Ovary (tissue), 9 donors: ENCODE data around the gene MEGF6. TPM values are rescaled to one million over a fixed set of nuclear protein-coding genes. Genes with fewer than 3 reads are reported as not detected.

ENCODE experiments used
- DNase-seq, 5 donors: peaks; one replicate each; pipeline ENCODE4 v3.0.0-alpha.2; 2019 to 2020
- H3K27ac ChIP-seq, 2 donors: fragments of 200-600 bp; one replicate each; pipeline versions ENCODE4 v1.5.1 to v1.8.0; 2019 to 2022
- H3K27me3 ChIP-seq: fragments of 200-600 bp; one replicate; pipeline ENCODE4 v1.8.0; 2022
- H3K36me3 ChIP-seq: fragments of 200-600 bp; sonication (generic); one replicate; pipeline ENCODE4 v1.5.1; 2019
- H3K4me1 ChIP-seq: one replicate; pipeline ENCODE4 v1.8.1; 2013; ENCODE audit warnings: mild to moderate bottlenecking, moderate library complexity; ENCODE audit not compliant: insufficient read depth
- H3K4me3 ChIP-seq: fragments of 200-600 bp; sonication (generic); one replicate; pipeline ENCODE4 v1.5.1; 2017
- H3K9me3 ChIP-seq, 2 donors: fragments of 200-600 bp in 1 of 2; sonication (generic) in 1 of 2; one replicate each; pipeline versions ENCODE4 v1.5.1 to v1.8.1; 2013 to 2019; ENCODE audit warnings: mild to moderate bottlenecking in 1 of 2, moderate library complexity in 1 of 2
- CTCF ChIP-seq, 3 donors: fragments of 450-650 bp in 2 of 3; fragments of 200-600 bp in 1 of 3; IDR thresholded peaks; one replicate each; pipeline versions ENCODE4 v1.5.1 to v1.8.0; 2016 to 2022; ENCODE audit warnings: antibody characterized with exemption in 3 of 3, mild to moderate bottlenecking in 1 of 3
- EP300 ChIP-seq: sonication (generic); formaldehyde crosslinking; IDR thresholded peaks from one replicate; pipeline ENCODE4 v1.6.1; 2017; ENCODE audit warnings: antibody characterized with exemption
- POLR2A ChIP-seq: fragments of 450-650 bp; IDR thresholded peaks from one replicate; pipeline ENCODE4 v1.6.1; 2017; ENCODE audit warnings: antibody characterized with exemption, mild to moderate bottlenecking, moderate library complexity
- WGBS, 3 donors: extraction: QIAGEN DNeasy Blood & Tissue Kit in 1 of 3; methylation state at CpG; one replicate each; pipeline versions ENCODE4 v1.1.5 to v1.1.7; 2013 to 2017; 5-methylcytosine and 5-hydroxymethylcytosine counted together
- intact Hi-C, 4 donors: fragments of 100-400 bp; cut with DNase I; formaldehyde crosslinking; loops; one replicate each; pipeline versions ENCODE4 v1.11.0 to v1.15.1; 2022 to 2023
- polyA plus RNA-seq, 2 donors: library from polyadenylated mRNA; stranded (reverse); fragments of 200-250 nt in 1 of 2; fragments of 350-450 nt in 1 of 2; fragmentation: Illumina TruSeq in 1 of 2; extraction: RNeasy Lipid Tissue Mini Kit (QIAGEN cat#74804) in 1 of 2; gene quantifications; one replicate each; pipeline ENCODE4 v1.2.3, GENCODE V29; 2013 to 2014
- total RNA-seq, 7 donors: library from RNA; depleted of rRNA in 2 of 7; stranded (reverse); fragments of >200 nt in 2 of 7; fragmentation: NEBNext Ultra II Directional in 3 of 7; extraction: Animal tissue kit (Norgen Biotek cat#: 25700) in 3 of 7; gene quantifications; one replicate each; pipeline versions ENCODE4 v1.1.0 to v1.2.4, GENCODE V29; 2016 to 2023
- donor health status: DM: no; HTN: no; CAD: no; lungs with moderate emphysema.
- donor health status: DM: no; HTN: no; CAD: no.
- donor health status: Bipolar disorder and iron deficiency.
- donor health status: DM: yes; HTN: yes; CAD: no.
- donor health status: DM: no; HTN: no; CAD: no.
- donor health status: DM: yes; HTN: yes; CAD: no.

The MEGF6 gene
- total and polyA plus RNA-seq, 9 donors: 0.10 to 117 (median 12.5) TPM

GRCh38 chr1:3515272-3515671 lies 96.0 kb downstream of the MEGF6 start:
- H3K4me1 ChIP-seq: no peaks in the 10 kb centered on the region
- 90 to 95% (median 93%) methylated on average over 12 of the region's 12 CpGs for WGBS, 3 donors
- no peaks in the 10 kb centered on the region for H3K27me3 ChIP-seq
- no peak for TF ChIP-seq EP300
- no peak overlapping the region for H3K27ac ChIP-seq
- no peaks in the 10 kb centered on the region for H3K9me3 ChIP-seq
- intact Hi-C loops: no loop called here
- DNase-seq: no peak
- no peak overlapping the region for H3K4me3 ChIP-seq
- no peaks in the 10 kb centered on the region for H3K36me3 ChIP-seq

GRCh38 chr1:3514404-3514803 lies 96.9 kb downstream of the MEGF6 start:
- WGBS, 3 donors: 90 to 97% (median 90%) methylated on average over 17 of the region's 17 CpGs
- Histone ChIP-seq H3K27ac (no peak overlapping the region), H3K36me3 (no peaks in the 10 kb centered on the region), H3K4me1 (no peaks in the 10 kb centered on the region), H3K9me3 (no peaks in the 10 kb centered on the region), H3K4me3 (no peak overlapping the region), H3K27me3 (no peaks in the 10 kb centered on the region)
- TF ChIP-seq EP300 (no peak), POLR2A (no peak), CTCF (IDR thresholded peaks at IDR 0.05) (no peak)
- no peak for DNase-seq
- intact Hi-C loops: no loop called here

GRCh38 chr1:3511856-3512255 lies 99.5 kb downstream of the MEGF6 start:
- intact Hi-C loops: no loop called here

GRCh38 chr1:3511306-3511705 lies 100.0 kb downstream of the MEGF6 start:
- intact Hi-C loops: no loop called here
- H3K27ac ChIP-seq: no peak overlapping the region
- DNase-seq: no peak
- no peaks in the 10 kb centered on the region for H3K36me3 ChIP-seq
- no peak overlapping the region for H3K4me3 ChIP-seq
- no peaks in the 10 kb centered on the region for H3K9me3 ChIP-seq
- 91 to 98% (median 94%) methylated on average over 13 to 16 of the region's 16 CpGs for WGBS, 3 donors
- H3K4me1 ChIP-seq: no peaks in the 10 kb centered on the region
- H3K27me3 ChIP-seq: no peaks in the 10 kb centered on the region
- TF ChIP-seq EP300 (no peak), CTCF (IDR thresholded peaks at IDR 0.05) (no peak), POLR2A (no peak)

More at GRCh38 chr1:3511856-3512255, 99.5 kb downstream of the MEGF6 start:
- no peak overlapping the region for H3K27ac ChIP-seq
- TF ChIP-seq CTCF (IDR thresholded peaks at IDR 0.05): no peak
- TF ChIP-seq POLR2A: no peak
- no peak for TF ChIP-seq EP300
- no peaks in the 10 kb centered on the region for H3K27me3 ChIP-seq
- no peak for DNase-seq
- 93 to 95% (median 94%) methylated on average over 12 to 15 of the region's 15 CpGs for WGBS, 3 donors
- no peaks in the 10 kb centered on the region for H3K4me1 ChIP-seq
- H3K9me3 ChIP-seq: no peaks in the 10 kb centered on the region
- H3K4me3 ChIP-seq: no peak overlapping the region
- no peaks in the 10 kb centered on the region for H3K36me3 ChIP-seq

- no peaks in the 10 kb centered on the region for H3K27me3 ChIP-seq
- intact Hi-C loops: no loop called here
- no peak for DNase-seq
- 87 to 91% (median 90%) methylated on average over 12 of the region's 12 CpGs for WGBS, 3 donors
- no peaks in the 10 kb centered on the region for H3K4me1 ChIP-seq
- no peaks in the 10 kb centered on the region for H3K36me3 ChIP-seq
- H3K9me3 ChIP-seq: no peaks in the 10 kb centered on the region
- H3K27ac ChIP-seq: no peak overlapping the region
- TF ChIP-seq CTCF (IDR thresholded peaks at IDR 0.05) (no peak), EP300 (no peak), POLR2A (no peak)
- no peak overlapping the region for H3K4me3 ChIP-seq
These were observed 100.4 kb downstream of the MEGF6 start for GRCh38 chr1:3510956-3511250.
